ENCODE measurements around the gene KMT5C.

DNA sequence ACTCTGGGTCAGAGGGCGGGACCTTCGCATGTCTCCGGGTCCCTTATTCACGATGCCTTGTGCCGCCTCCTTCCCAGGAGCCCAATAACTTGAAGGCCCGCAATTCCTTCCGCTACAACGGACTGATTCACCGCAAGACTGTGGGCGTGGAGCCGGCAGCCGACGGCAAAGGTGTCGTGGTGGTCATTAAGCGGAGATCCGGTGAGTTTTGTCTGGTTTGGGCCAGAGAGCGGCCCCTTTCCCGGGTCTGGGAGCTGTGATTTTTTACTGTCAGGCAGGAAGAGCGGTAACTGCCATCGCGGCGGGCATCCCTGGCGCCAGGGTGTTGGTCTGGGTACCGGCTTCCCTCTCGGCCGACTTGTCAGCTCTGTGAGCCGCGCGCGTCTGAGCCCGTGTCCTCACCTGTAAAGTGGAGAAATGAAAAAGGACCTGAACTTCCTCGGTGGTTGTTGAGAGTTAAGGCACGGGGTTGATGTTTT is 46.9 kb downstream of the KMT5C start:
- TF ChIP-seq, protein P1, sequence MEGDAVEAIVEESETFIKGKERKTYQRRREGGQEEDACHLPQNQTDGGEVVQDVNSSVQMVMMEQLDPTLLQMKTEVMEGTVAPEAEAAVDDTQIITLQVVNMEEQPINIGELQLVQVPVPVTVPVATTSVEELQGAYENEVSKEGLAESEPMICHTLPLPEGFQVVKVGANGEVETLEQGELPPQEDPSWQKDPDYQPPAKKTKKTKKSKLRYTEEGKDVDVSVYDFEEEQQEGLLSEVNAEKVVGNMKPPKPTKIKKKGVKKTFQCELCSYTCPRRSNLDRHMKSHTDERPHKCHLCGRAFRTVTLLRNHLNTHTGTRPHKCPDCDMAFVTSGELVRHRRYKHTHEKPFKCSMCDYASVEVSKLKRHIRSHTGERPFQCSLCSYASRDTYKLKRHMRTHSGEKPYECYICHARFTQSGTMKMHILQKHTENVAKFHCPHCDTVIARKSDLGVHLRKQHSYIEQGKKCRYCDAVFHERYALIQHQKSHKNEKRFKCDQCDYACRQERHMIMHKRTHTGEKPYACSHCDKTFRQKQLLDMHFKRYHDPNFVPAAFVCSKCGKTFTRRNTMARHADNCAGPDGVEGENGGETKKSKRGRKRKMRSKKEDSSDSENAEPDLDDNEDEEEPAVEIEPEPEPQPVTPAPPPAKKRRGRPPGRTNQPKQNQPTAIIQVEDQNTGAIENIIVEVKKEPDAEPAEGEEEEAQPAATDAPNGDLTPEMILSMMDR (IDR thresholded peaks at IDR 0.05), result no peak
- no peak for TF ChIP-seq POLR2A (IDR thresholded peaks at IDR 0.05)
